HG02678 (cell line): ENCODE data around the gene ZBTB5.
"Not testable (repeated sequence)": the region's sequence is repeated elsewhere in the genome, so short reads cannot be mapped to it uniquely, and the experiment has no call there.

ENCODE experiments used
- ATAC-seq: cut with Tn5 transposase; IDR thresholded peaks from one replicate; pipeline ENCODE4 v1.9.1; 2021; ENCODE audit warnings: mild to moderate bottlenecking, moderate library complexity; ENCODE audit not compliant: unreplicated experiment

Gene ZBTB5

DNA sequence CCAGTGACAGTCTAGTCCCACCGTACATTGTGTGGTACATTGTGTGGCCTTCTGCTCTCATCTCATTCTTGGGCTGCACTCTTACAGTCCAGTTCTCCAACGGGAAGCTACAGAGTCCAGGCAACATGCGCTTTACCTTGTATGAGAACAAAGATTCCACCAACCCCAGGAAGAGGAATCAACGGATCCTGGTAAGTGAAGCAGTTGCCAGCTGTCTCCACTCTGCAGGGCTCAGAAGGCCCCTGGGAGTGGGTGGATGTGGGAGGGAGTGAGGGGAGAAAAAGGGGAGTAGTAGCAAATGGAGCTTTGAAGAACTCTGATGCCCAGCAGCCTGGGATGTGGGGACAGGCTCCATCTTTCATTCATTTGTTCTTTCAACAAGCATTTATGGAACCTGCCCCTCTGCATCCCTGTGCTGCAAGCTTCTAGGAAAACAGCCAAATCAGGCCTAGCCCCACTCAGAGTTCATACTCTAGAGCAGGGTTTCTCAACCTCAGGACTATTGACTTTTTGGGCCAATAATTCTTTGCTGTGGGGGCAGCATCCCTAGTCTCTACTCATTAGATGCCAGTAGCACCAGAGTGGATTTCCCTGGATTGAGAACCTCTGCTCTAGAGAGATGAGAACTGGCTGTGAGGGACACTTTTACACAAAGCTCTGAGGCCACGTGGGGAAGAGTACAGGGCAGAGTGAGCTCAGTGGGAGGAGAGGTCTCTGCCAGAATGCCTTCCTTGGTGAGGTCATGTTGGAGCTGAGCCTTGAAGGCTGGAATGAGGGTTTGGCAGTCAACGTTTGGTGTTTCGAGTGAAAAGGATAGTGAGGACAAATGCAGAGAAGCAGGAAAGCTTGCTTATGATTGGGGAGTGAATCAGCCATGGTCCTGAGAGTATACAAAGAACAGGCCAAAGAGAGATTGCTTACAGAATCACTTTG, 21.6 kb upstream of the ZBTB5 start:
- ATAC-seq, result no peak

GRCh38 chr9:37486256-37486615, 21.0 kb upstream of the ZBTB5 start:
- no peak for ATAC-seq

GRCh38 chr9:37485389-37486255, 20.4 kb upstream of the ZBTB5 start, which contains the start of gene POLR1E:
POLR1E (plus strand) TSS chr9:37485948; CDS start chr9:37486048, 100 bp downstream.
- ATAC-seq, result peak; percentile 97

DNA sequence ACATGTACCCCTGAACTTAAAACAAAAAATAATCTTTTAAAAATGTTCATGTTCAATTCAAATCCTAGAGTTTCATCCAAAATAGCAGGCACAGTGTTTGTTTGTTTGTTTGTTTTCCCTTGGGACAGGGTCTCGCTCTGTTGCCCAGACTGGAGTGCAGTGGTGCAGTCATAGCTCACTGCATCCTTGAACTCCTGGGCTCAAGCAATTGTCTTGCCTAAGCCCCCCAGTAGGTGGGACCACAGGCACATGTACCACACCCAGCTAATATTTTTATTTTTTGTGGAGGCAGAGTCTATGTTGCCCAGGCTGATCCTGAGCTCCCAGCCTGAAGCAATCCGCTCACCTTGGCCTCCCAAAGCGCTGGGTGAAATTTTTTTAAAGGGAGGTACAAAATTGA, 15.5 kb upstream of the ZBTB5 start:
- ATAC-seq, result no peak

DNA sequence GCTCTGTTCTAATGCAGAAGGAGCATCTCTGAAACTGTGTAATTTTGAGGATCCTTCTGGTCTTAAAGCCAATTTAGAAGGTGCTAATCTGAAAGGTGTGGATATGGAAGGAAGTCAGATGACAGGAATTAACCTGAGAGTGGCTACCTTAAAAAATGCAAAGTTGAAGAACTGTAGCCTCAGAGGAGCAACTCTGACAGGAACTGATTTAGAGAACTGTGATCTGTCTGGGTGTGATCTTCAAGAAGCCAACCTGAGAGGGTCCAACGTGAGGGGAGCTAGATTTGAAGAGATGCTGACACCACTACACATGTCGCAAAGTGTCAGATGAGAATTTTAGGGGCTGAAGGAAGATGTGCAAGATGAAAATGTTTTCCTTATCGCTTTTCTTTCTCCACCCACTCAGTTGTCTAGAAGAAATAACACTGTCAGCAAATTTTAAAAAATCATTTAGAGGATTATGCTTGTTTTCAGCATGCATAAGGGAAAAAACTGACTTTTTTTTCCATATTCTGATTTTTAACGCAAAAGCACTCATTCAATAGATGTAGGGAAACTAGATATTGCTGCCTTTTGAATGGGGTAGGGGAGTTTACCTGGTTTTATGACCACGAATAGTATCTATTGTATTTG, 12.9 kb upstream of the ZBTB5 start:
- ATAC-seq, result not testable (repeated sequence)

GRCh38 chr9:37477443-37477842, 12.2 kb upstream of the ZBTB5 start:
- not testable (repeated sequence) for ATAC-seq

GRCh38 chr9:37476930-37477329, 11.7 kb upstream of the ZBTB5 start:
- no peak for ATAC-seq

- no peak for ATAC-seq
These were observed 9.2 kb upstream of the ZBTB5 start for GRCh38 chr9:37474438-37474837.

- not testable (repeated sequence) for ATAC-seq
These were observed 8.7 kb upstream of the ZBTB5 start for GRCh38 chr9:37473982-37474381.

DNA sequence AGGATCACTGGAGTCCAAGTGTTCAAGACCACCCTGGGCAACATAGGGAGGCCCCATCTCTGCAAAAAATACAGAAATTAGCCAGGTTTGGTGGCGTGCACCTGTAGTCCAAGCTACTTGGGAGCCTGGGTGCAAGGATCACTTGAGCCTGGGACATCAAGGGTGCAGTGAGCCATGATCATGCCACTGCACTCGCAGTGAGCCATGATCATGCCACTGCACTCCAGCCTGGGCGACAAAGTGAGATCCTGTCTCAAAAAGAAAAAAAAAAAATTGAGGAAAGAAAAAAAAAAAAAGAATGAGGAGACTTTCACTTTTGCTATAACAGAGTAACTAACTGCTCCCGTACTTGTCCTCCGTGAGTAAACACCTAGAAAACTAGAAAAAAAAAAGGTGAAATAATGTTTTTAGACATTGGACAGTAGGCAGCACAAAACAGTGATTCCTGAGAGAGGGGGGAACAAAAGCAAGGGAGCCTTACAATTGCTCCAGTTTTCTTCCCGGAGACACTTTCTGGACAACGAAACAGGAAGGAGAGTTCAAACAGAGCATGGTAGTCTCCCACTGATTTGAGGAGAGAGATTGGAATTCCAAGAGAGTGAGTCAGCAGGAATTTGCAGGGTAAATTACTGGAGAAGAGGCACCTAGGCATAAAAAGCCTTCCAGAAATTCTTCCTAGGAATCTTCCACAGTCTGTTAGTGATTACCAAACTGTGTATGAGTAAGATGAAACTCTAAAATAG, 6.9 kb upstream of the ZBTB5 start:
- ATAC-seq, result no peak

DNA sequence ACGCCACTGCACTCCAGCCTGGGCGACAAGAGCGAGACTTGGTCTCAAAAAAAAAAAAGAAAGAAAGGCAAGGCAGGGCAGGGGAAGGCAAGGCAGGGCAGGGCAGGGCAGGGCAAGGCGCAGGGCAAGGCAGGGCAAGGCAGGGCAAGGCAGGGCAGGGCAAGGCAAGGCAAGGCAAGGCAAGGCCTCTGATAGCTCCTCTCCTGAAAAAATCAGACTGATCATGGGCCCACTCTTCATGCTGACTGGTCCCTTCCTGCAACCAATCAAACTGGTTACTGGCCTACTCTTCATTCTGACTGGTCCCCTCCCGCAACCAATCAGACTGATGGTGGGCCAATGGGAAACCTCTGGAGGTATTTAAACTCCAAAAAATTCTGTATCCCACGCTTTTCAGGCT, 3.4 kb upstream of the ZBTB5 start:
- ATAC-seq, result no peak

DNA sequence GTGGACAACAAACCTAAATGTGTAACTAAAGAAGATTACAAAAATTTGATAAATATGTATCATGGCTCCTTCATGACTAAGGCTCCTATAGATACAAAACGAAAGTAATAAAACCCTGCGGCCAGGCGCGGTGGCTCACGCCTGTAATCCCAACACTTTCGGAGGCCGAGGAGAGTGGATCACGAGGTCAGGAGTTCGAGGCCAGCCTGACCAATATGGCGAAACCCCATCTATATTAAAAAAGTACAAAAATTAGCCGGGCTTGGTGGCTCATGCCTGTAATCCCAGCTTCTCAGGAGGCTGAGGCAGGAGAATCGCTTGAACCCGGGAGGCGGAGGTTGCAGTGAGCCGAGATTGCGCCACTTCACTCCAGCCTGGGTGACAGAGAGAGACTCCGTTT, 2.3 kb upstream of the ZBTB5 start:
- ATAC-seq, result not testable (repeated sequence)

DNA sequence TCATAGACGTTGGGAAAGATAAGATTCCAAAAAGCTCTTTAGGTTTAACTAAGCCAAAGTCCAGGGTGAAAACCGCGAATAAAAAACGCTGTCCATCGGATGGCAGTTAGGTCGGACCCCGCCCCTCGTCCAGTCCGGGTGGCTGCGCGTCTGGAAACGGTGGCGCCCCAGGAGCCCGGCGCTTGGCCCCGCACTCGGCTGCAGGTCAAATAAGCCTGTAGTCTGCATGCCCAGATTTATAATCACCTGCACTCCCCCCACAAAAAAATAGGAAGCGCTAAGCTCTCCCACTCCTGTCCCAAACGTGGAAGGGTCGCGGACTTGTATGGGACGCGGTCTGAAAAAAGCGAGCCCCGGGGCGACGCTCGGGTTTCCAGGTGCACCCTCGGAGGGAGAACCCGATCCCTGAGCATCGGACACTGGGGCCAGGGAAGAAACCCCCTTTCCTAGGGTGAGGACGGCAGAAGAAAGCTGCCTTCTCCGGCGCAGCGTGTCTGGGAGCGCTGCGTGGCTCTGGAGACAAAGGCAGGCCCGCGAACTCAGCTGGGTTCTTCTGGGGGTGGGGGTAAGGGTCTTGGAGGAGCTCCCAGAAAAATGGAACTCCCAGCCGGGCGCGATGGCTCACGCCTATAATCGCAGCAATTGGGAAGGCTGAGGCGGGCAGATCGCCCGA, 923 bp upstream of the ZBTB5 start:
- peak; percentile 6 for ATAC-seq

GRCh38 chr9:37464426-37465248, 613 bp downstream of the ZBTB5 start:
- peak; percentile 36 for ATAC-seq

DNA sequence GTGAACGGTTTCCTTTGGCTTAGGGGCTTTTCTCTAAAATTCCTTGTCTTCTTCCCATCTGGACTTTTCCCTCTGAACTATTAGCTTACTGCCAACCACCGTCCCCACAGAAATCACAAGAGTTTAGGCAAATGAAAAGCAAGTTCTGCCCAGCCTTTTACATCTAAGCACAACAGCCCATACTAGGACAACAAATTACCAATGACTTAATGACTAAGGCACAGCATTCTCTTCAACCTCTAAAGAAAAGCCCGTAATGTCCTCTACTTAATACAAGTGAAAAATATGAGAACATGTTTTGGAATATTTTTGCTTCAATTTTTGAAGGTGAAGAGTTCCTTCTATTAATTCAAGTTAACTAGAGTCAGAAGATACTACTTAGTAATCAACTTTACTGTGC, 1.2 kb downstream of the ZBTB5 start:
- no peak for ATAC-seq

DNA sequence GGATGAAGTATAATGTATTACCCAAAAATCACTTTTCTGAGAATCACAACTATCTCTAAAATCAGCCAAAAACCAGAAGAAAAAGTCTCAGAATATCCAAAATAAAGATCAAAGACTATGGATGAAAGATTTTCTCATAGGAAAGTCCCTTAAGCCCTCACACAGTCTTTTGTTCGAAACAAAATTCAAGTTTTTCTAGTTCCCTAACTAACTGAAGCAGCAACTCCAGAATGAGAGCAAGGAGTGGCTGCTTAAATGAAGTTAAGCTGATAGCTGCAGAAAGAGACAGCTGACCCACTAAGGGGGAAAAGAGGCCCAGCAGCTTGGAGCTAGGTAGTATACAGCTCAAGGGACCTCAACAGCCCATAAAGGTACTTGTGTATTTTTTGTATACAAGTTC, 8.4 kb downstream of the ZBTB5 start:
- ATAC-seq, result no peak

DNA sequence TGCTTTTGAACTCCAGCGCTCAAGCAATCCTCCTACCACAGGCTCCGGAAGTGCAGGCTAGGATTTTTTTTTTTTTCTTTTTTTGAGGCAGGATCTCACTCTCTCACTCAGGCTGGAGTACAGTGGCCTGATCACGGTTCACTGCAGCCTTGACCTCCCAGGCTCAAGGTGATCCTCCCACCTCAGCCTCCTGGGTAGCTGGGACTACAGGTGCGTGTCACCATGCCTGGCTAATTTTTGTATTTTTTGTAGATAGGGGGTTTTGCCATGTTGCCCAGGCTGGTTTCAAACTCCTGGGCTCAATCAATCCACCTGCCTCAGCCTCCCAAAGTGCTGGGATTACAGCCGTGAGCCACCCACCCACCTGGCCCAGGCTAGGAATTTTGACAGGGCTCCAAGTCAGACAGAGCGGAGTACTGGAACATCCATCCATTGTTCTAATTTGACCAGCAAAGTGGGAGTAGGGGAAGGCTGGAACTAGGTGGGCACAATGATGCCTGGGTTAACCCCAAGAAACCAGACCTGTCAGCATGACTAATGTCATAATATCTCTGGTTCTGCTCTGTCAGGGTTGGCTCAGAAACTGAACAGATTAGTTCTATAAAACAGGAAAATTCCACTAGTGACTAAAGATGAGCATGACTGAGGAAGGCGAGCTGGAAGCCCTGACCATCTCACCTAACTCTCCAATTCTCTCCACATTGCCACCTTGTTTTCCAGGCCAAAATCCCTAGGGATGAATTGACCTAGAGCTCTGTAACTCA, 9.2 kb downstream of the ZBTB5 start:
- ATAC-seq, result no peak

- ATAC-seq, result no peak
These were observed 11.0 kb downstream of the ZBTB5 start for GRCh38 chr9:37454238-37454637.
